A673 (cell line): Measurements from ENCODE around the gene VAV2. TPM values are rescaled to one million over a fixed set of nuclear protein-coding genes. Genes with fewer than 3 reads are reported as not detected.

ENCODE experiments used
- BruUV-seq: library from RNA; stranded (reverse); fragments of 400-500 nt; replicated peaks from 2 replicates; lab custom pipeline; 2021; lab: Mats Ljungman, UMichigan
- CTCF ChIA-PET: fragments of 300-600 bp; sonication (Branson Sonifier 250); formaldehyde crosslinking; loops from one replicate; lab custom pipeline; 2022; ENCODE audit warnings: antibody characterized with exemption; lab: Charles Lee
- POLR2A ChIA-PET: fragments of 300-600 bp; sonication (Branson Sonifier 250); formaldehyde crosslinking; loops from one replicate; lab custom pipeline; 2022; ENCODE audit warnings: antibody characterized with exemption; ENCODE audit not compliant: low non-redundant PET; lab: Charles Lee
- DNase-seq: peaks from one replicate; pipeline ENCODE4 v3.0.0-alpha.2; 2015; ENCODE audit warnings: low spot score
- H3K27ac ChIP-seq: fragments of 200-600 bp; sonication (generic); 2 replicates; pipeline ENCODE4 v1.5.1; 2016; ENCODE audit warnings: mixed run types, low read depth, mild to moderate bottlenecking, mixed read lengths, antibody characterized with exemption, low read length; ENCODE audit not compliant: poor library complexity, severe bottlenecking
- H3K27me3 ChIP-seq: fragments of 200-600 bp; sonication (generic); replicated peaks from 2 replicates; pipeline ENCODE4 v1.6.1; 2017; ENCODE audit warnings: mixed run types, low read depth, mild to moderate bottlenecking, mixed read lengths, antibody characterized with exemption, low read length; ENCODE audit not compliant: insufficient read depth, poor library complexity
- H3K36me3 ChIP-seq: fragments of 200-600 bp; sonication (generic); 2 replicates; pipeline ENCODE4 v1.6.1; 2016; ENCODE audit warnings: mixed run types, mild to moderate bottlenecking, mixed read lengths, antibody characterized with exemption, low read length; ENCODE audit not compliant: insufficient read depth, poor library complexity, severe bottlenecking
- H3K4me1 ChIP-seq: fragments of 200-600 bp; sonication (generic); 2 replicates; pipeline ENCODE4 v1.6.1; 2017; ENCODE audit warnings: mixed run types, mild to moderate bottlenecking, mixed read lengths, antibody characterized with exemption, low read length; ENCODE audit not compliant: insufficient read depth, poor library complexity, severe bottlenecking
- H3K4me3 ChIP-seq: fragments of 200-600 bp; sonication (generic); 2 replicates; pipeline ENCODE4 v1.5.1; 2016; ENCODE audit warnings: low read depth, mixed run types, mild to moderate bottlenecking, mixed read lengths, low read length; ENCODE audit not compliant: poor library complexity, severe bottlenecking
- H3K9me3 ChIP-seq: fragments of 200-600 bp; sonication (generic); 2 replicates; pipeline ENCODE4 v1.6.1; 2016; ENCODE audit warnings: mixed run types, low read depth, mild to moderate bottlenecking, mixed read lengths, antibody characterized with exemption, low read length; ENCODE audit not compliant: poor library complexity, severe bottlenecking
- EZH2 ChIP-seq: fragments of 200-600 bp; sonication (generic); IDR thresholded peaks from 2 replicates; pipeline ENCODE4 v1.6.1; 2017; ENCODE audit warnings: borderline replicate concordance, low read depth, mild to moderate bottlenecking, mixed read lengths, antibody characterized with exemption, low read length; ENCODE audit not compliant: poor library complexity, severe bottlenecking
- intact Hi-C: fragments of 100-400 bp; cut with micrococcal nuclease; formaldehyde crosslinking; loops from one replicate; pipeline ENCODE4 v1.10.0; 2022; ENCODE audit not compliant: unreplicated experiment
- total RNA-seq: library from RNA; stranded (reverse); gene quantifications from 2 replicates; pipeline ENCODE4 v1.2.3, GENCODE V29; 2021
- TF ChIP-seq, protein P1 (sequence below): fragments of 300-800, 200-600 bp; sonication (generic); conservative IDR thresholded peaks from 2 replicates; pipeline ENCODE4 v1.5.1; 2017; ENCODE audit warnings: low read depth, mild to moderate bottlenecking, antibody characterized with exemption, low read length, moderate library complexity, mixed read lengths

VAV2 gene
- total RNA-seq, 1 experiment from 2014 or later = 16.4 TPM

- DNase-seq = no peak
- BruUV-seq = no TSS peak
- TF ChIP-seq EZH2 = no peak
- TF ChIP-seq, protein P1, sequence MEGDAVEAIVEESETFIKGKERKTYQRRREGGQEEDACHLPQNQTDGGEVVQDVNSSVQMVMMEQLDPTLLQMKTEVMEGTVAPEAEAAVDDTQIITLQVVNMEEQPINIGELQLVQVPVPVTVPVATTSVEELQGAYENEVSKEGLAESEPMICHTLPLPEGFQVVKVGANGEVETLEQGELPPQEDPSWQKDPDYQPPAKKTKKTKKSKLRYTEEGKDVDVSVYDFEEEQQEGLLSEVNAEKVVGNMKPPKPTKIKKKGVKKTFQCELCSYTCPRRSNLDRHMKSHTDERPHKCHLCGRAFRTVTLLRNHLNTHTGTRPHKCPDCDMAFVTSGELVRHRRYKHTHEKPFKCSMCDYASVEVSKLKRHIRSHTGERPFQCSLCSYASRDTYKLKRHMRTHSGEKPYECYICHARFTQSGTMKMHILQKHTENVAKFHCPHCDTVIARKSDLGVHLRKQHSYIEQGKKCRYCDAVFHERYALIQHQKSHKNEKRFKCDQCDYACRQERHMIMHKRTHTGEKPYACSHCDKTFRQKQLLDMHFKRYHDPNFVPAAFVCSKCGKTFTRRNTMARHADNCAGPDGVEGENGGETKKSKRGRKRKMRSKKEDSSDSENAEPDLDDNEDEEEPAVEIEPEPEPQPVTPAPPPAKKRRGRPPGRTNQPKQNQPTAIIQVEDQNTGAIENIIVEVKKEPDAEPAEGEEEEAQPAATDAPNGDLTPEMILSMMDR = no peak
- Histone ChIP-seq H3K4me1 (no peaks in the 10 kb centered on the region), H3K27me3 (no peaks in the 10 kb centered on the region), H3K4me3 (no peak overlapping the region), H3K36me3 (no peaks in the 10 kb centered on the region), H3K27ac (no peak overlapping the region), H3K9me3 (no peaks in the 10 kb centered on the region)
- intact Hi-C loops = no loop called here
- CTCF ChIA-PET = no interaction called here
- POLR2A ChIA-PET = no interaction called here
Observed at GRCh38 chr9:133971981-133972941, 19.9 kb downstream of the VAV2 start.

- no peak for DNase-seq
- Histone ChIP-seq H3K27me3 (no peaks in the 10 kb centered on the region), H3K4me1 (no peaks in the 10 kb centered on the region), H3K4me3 (no peak overlapping the region), H3K36me3 (no peaks in the 10 kb centered on the region), H3K27ac (no peak overlapping the region), H3K9me3 (no peaks in the 10 kb centered on the region)
- intact Hi-C loops = no loop called here
- ChIA-PET POLR2A (no interaction called here), CTCF (no interaction called here)
- no TSS peak for BruUV-seq
- TF ChIP-seq, protein P1 = no peak
- no peak for TF ChIP-seq EZH2
Observed at GRCh38 chr9:133971121-133971951, 20.8 kb downstream of the VAV2 start.

DNA sequence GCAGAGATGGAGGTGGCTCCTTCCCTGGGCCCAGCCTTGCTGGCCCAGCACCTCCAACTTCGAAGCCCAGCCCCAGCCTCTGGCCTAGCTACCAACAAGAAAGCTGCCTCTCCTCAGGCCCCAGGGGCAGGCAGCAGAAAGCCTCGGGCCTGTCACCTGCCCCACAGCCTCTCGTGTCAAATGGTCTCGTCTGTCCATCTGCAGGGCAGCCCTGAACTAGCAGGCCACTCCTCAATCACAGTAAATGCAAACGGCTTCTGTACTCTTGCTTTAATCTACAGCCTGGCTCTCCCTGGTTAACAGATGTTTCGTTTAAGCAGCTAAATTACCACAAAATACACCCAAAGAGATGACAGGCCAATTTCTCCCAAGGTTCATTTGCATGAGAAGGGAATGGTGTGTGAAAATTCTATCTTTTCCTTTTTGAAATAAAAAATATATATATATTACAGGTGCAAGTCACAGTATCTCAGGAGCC is 21.5 kb downstream of the VAV2 start:
- intact Hi-C loops = no loop called here
- DNase-seq = no peak
- Histone ChIP-seq H3K27ac (no peak overlapping the region), H3K9me3 (no peaks in the 10 kb centered on the region), H3K27me3 (no peaks in the 10 kb centered on the region), H3K4me1 (no peaks in the 10 kb centered on the region), H3K4me3 (no peak overlapping the region), H3K36me3 (no peaks in the 10 kb centered on the region)
- TF ChIP-seq EZH2 = no peak
- TF ChIP-seq, protein P1 = no peak
- no TSS peak for BruUV-seq
- POLR2A ChIA-PET = no interaction called here
- CTCF ChIA-PET = no interaction called here
